GM21619 (cell line): ENCODE measurements around the gene CNTNAP3B.
"Not testable (repeated sequence)": the region's sequence is repeated elsewhere in the genome, so short reads cannot be mapped to it uniquely, and the experiment has no call there.

Source experiments
- ATAC-seq: cut with Tn5 transposase; IDR thresholded peaks from one replicate; pipeline ENCODE4 v1.9.1; 2021; ENCODE audit not compliant: unreplicated experiment

CNTNAP3B gene

DNA sequence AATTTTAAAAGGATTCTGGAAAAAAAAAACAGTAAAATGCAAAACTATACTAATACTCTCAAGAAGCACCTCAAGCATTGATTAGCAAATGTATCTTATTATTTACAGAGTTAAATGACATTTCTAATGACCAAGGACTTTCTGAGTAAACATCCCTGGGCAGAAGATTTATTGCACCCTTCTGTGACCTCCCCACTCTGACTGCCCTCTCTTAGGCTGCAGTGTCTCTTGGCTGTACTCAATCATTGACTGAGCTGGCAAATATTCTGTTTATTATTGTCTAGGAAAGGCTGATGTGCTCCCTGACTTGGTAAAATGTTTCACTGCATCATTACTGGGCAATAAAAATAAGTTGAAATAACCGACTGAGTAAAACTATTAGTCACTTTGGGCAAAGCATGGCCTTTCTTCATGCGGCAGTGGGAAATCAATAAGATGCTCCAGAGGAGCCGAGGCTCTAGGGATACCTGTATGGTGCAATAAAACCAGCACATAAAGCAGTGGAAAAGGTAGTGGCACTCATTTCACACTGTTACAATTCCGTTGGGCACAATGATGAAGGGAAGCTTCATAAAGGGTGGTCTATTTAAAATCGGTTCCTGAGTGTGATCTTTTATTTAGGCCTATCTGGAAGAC, 151.1 kb downstream of the CNTNAP3B start:
- ATAC-seq: not testable (repeated sequence)

DNA sequence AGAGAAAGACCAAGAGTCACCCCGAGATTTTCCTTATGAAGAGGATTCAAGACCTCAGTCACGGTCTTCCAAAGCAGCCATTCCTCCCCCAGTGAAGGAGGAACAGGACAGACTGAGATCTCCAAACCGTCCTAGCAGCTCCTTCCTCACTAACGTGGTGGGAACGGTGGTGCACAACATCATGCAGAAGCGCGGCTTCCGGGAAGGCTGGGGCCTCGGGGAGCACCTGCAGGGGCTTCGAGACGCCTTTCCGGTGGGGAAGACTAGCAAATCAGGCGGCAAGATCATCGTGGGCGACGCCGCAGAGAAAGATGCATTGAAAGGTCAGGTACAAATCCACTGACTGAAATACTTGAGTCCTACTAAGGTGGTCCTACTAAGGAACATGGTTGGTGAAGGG, 154.3 kb downstream of the CNTNAP3B start:
- ATAC-seq: not testable (repeated sequence)

GRCh38 chr9:41953007-41953406, 176.2 kb downstream of the CNTNAP3B start:
- not testable (repeated sequence) for ATAC-seq

- ATAC-seq: not testable (repeated sequence)
Observed at GRCh38 chr9:41941738-41942137, 187.5 kb downstream of the CNTNAP3B start.

DNA sequence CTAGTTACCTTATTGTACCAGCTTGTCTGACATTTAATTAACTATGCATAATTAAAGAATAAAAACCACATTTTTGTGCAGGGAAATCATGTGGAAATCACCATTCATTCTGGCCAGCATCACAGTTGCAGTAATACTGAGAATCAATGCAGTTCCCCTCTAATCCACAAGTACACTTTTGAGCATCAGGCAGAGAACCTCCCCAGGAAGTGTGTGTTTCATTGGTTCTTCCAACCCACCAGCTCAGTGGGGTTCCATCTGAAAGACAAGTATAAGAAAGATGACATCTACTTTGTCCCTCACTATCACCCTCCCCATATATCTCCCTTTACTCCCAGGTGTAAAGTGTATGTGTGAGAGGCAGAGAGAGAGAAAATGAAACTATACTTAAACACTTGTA, 191.1 kb downstream of the CNTNAP3B start:
- not testable (repeated sequence) for ATAC-seq

DNA sequence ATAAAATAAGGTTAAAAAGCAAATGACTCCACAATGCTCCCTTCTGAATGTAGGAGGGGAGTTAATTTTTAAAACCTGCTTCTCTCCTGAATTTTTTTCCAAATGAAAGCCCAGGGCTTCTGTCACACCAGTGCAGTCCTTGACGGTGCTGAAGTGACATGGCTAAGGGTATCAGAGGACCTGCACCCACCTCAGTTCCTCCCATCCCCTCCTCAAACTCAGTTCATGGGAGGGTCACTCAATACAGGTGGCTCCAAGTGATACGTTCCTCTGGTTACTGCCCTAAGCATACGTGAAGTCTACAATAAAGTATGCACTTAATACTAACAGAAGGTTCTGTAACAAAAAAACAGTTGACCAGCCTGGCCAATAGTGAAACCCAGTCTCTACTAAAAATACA, 193.5 kb downstream of the CNTNAP3B start:
- ATAC-seq: not testable (repeated sequence)

DNA sequence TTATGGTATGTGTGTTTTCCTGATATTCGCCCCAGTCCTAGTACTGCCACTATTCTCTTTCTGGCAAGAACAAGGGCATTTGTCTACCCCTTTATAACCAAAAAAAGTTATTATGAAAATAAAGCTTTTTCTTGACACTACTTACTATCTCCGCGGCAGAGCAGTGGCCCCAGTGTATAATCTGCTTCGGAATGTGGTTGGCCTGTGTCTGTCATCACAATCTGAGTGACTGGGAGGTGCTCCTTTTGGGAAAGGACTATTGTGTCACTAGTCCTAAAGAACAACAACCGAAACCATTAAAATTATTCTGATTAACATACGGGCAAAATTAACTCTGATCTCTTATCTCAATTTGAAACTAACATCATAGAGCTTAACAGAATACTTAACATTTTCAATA, 200.1 kb downstream of the CNTNAP3B start:
- not testable (repeated sequence) for ATAC-seq

GRCh38 chr9:41917374-41917773, 211.9 kb downstream of the CNTNAP3B start:
- ATAC-seq: not testable (repeated sequence)

- not testable (repeated sequence) for ATAC-seq
Observed at GRCh38 chr9:41905488-41905887, 223.7 kb downstream of the CNTNAP3B start.

- not testable (repeated sequence) for ATAC-seq
Observed at GRCh38 chr9:41902762-41903161, 226.5 kb downstream of the CNTNAP3B start.

DNA sequence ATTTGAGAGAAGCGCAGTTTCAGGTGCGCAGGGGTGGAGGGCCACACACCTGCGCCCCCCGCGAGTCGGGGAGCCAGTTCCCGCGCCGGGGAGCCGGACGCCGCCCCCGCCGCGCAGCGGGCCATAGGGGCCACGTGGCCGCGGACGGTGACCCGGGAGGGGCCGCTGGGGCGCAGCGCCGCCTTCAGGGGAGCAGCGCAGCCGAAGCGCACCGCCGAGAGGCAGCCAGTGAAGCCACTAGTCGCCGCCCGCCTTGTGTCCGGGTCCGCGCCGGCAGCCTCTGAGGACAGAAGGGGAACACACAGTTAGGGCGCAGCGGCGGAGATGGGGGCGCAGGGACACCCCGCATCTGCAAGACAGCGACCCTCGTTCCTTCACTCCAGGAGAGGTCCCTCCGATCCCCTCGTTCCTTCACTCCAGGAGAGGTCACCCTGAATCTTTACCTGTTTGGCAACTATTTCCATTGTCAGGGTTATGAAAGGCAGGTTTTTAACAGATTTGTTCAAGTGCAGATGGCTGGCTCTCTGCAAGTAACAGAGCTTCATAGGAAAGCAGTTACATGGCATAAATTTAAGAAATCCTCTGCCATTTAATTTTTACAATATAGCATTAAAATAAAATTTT, 230.4 kb downstream of the CNTNAP3B start:
- not testable (repeated sequence) for ATAC-seq

DNA sequence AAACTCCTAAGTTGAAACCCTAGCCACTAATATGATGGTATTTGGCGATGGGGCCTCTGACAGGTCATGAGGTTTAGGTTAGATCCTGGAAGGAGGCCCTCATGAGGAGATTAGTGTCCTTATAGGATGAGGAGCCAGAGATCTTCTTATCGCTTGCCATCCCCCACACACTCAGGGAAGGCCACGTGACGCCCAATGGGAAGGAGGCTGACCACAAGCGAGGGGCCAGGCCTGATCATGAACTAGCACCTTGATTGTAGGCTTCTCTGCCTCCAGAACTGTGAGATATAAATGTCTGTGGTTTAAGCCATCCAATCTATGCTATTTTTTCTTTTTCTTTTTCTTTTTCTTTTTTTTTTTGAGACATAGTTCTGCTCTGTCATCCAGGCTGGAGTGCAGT, 254.7 kb downstream of the CNTNAP3B start:
- not testable (repeated sequence) for ATAC-seq

DNA sequence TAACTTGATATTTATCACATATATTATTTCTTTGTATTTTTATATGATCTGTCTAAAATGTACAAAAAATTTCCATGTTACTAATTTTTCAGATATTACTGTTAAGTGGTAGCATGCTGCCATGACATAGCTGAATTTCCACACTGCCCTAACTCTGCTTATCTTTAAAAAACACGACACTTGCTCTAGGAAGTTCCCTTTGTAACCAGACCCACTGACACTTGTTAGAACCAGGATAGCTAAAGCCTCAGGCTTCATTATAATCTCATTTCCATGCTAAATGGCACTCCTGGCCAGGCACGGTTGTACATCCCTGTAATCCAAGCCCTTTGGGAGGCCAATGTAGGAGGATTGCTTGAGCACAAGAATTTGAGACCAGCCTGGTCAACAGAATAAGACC, 273.8 kb downstream of the CNTNAP3B start:
- ATAC-seq: not testable (repeated sequence)

DNA sequence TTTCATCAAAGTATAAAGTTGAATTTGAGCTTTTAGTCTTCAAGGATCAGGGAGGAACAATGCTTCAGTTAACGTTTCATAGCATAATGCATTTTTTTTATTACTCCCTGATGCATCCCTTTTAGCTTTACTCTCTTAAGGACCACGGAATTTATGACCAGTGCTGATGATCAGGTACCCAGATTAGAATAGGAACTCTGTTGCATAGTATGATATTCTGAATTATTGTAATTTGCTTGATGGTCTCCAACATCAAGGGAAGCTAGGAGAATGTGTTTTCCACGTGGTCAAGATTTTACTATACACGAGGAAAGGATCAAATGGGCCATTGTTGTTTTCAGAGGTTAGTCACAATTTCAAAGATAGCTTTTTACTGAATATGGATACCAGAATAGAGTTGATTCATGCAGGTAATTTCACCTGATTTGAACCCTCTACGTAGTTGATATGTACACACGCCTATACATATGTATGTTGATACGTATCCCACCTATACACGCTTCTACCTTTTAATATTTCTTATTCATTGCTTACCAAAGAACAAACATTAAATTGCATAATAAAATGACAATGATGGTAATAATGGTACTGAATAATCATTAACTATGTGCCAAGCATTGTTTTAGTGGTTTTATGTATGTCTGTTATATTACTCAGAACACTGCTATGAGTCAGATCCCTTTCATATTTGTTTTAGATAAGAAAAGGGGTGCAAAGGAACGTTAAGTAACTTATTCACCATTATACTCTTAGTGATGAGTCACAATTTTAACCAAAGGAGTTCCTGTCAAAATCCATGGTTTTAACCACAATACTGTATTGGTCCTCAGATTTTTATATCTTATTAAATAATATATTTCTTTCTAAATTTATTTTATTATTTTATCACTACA, 277.1 kb downstream of the CNTNAP3B start:
- not testable (repeated sequence) for ATAC-seq

- not testable (repeated sequence) for ATAC-seq
Observed at GRCh38 chr9:41847829-41848228, 281.4 kb downstream of the CNTNAP3B start.
